CD14-positive monocyte (primary cell): Measurements from ENCODE around the gene ALG6. TPM values are rescaled to one million over a fixed set of nuclear protein-coding genes. Genes with fewer than 3 reads are reported as not detected.

Source experiments
- DNase-seq, 3 donors: peaks; one replicate each; pipeline ENCODE4 v3.0.0-alpha.2; 2011 to 2022
- H2AFZ ChIP-seq: 2 replicates; pipeline ENCODE4 v1.6.0; 2012; ENCODE audit warnings: mild to moderate bottlenecking, low read depth, low read length, inconsistent platforms; ENCODE audit not compliant: insufficient read depth, poor library complexity, severe bottlenecking
- H3K27ac ChIP-seq, 2 donors: 1 replicate in 1 of 2; 2 replicates in 1 of 2; pipeline ENCODE4 v1.5.1; 2012 to 2013; ENCODE audit warnings: low read length in 2 of 2, control low read depth in 1 of 2, inconsistent platforms in 1 of 2, low read depth in 1 of 2, mild to moderate bottlenecking in 1 of 2
- H3K27me3 ChIP-seq, 2 donors: one replicate each; pipeline versions ENCODE4 v1.6.0 to v1.6.1; 2011 to 2013; ENCODE audit warnings: low read length in 2 of 2; ENCODE audit not compliant: control insufficient read depth in 2 of 2, insufficient read depth in 2 of 2
- H3K36me3 ChIP-seq, 2 donors: replicated peaks in 1 of 2; 1 replicate in 1 of 2; 2 replicates in 1 of 2; pipeline versions ENCODE4 v1.5.1 to v1.6.1; 2012 to 2013; ENCODE audit warnings: low read length in 2 of 2, control low read depth in 1 of 2, inconsistent platforms in 1 of 2, mild to moderate bottlenecking in 1 of 2; ENCODE audit not compliant: insufficient read depth in 2 of 2, control insufficient read depth in 1 of 2
- H3K4me1 ChIP-seq, 2 donors: 1 replicate in 1 of 2; 2 replicates in 1 of 2; pipeline versions ENCODE4 v1.5.1 to v1.6.1; 2012 to 2013; ENCODE audit warnings: low read length in 2 of 2, control low read depth in 1 of 2, inconsistent platforms in 1 of 2, mild to moderate bottlenecking in 1 of 2, moderate library complexity in 1 of 2; ENCODE audit not compliant: insufficient read depth in 2 of 2, control insufficient read depth in 1 of 2
- H3K4me2 ChIP-seq: replicated peaks from 2 replicates; pipeline ENCODE3; 2012; ENCODE audit warnings: low read length, moderate library complexity, mild to moderate bottlenecking; ENCODE audit not compliant: poor library complexity, severe bottlenecking; ENCODE audit errors: extremely low read depth
- H3K4me3 ChIP-seq, 3 experiments: fragments of 200-600 bp in 1 of 3; sonication (generic) in 1 of 3; replicated peaks in 1 of 3; 1 replicate in 2 of 3; 2 replicates in 1 of 3; pipeline ENCODE4 v1.5.1; 2011 to 2013; ENCODE audit warnings: low read length in 3 of 3, mild to moderate bottlenecking in 3 of 3, control low read depth in 2 of 3, low read depth in 2 of 3, inconsistent platforms in 1 of 3, moderate library complexity in 1 of 3
- H3K79me2 ChIP-seq: 2 replicates; pipeline ENCODE4 v1.6.0; 2012; ENCODE audit warnings: mild to moderate bottlenecking, control low read depth, inconsistent platforms, low read length, moderate library complexity; ENCODE audit not compliant: insufficient read depth
- H3K9ac ChIP-seq: 2 replicates; pipeline ENCODE4 v1.6.0; 2017; ENCODE audit warnings: low read length, mild to moderate bottlenecking; ENCODE audit not compliant: insufficient read depth, poor library complexity, severe bottlenecking
- H3K9me3 ChIP-seq, 2 donors: replicated peaks in 1 of 2; 1 replicate in 1 of 2; 2 replicates in 1 of 2; pipeline versions ENCODE4 v1.5.1 to v1.6.1; 2012 to 2013; ENCODE audit warnings: low read length in 2 of 2, control low read depth in 1 of 2; ENCODE audit not compliant: control insufficient read depth in 1 of 2, insufficient read depth in 1 of 2
- H4K20me1 ChIP-seq: 2 replicates; pipeline ENCODE4 v1.6.0; 2012; ENCODE audit warnings: mild to moderate bottlenecking, low read length, control low read depth, moderate library complexity; ENCODE audit not compliant: insufficient read depth
- H3K27ac Mint-ChIP-seq, 7 donors: one replicate each; pipeline ENCODE4 v1.8.0; 2020; ENCODE audit warnings: mild to moderate bottlenecking in 7 of 7, mixed read lengths in 7 of 7, moderate library complexity in 6 of 7, inconsistent platforms in 2 of 7
- H3K27me3 Mint-ChIP-seq, 3 donors: one replicate each; pipeline ENCODE4 v1.8.0; 2021 to 2022; ENCODE audit warnings: low read depth in 3 of 3, mild to moderate bottlenecking in 3 of 3, mixed read lengths in 3 of 3, moderate library complexity in 3 of 3, inconsistent platforms in 1 of 3
- H3K36me3 Mint-ChIP-seq, 2 donors: one replicate each; pipeline ENCODE4 v1.8.0; 2020; ENCODE audit warnings: mixed read lengths in 2 of 2, inconsistent platforms in 1 of 2, mild to moderate bottlenecking in 1 of 2
- H3K4me1 Mint-ChIP-seq: one replicate; pipeline ENCODE4 v1.8.0; 2020; ENCODE audit warnings: mild to moderate bottlenecking, mixed read lengths
- H3K4me3 Mint-ChIP-seq, 2 donors: one replicate each; pipeline ENCODE4 v1.8.0; 2020; ENCODE audit warnings: mild to moderate bottlenecking in 2 of 2, mixed read lengths in 2 of 2, moderate library complexity in 1 of 2
- H3K9me3 Mint-ChIP-seq, 7 donors: one replicate each; pipeline ENCODE4 v1.8.0; 2020 to 2022; ENCODE audit warnings: mixed read lengths in 7 of 7, mild to moderate bottlenecking in 6 of 7, moderate library complexity in 6 of 7, inconsistent platforms in 2 of 7
- CTCF ChIP-seq: fragments of 200-600 bp; IDR thresholded peaks from one replicate; pipeline ENCODE4 v1.8.0; 2022; ENCODE audit warnings: antibody characterized with exemption, mild to moderate bottlenecking
- WGBS: methylation state at CpG from one replicate; pipeline ENCODE4 v1.1.5; 2013; ENCODE audit warnings: missing lambda C conversion rate; ENCODE audit not compliant: insufficient coverage; 5-methylcytosine and 5-hydroxymethylcytosine counted together
- intact Hi-C, 2 donors: fragments of 100-400 bp; cut with micrococcal nuclease; formaldehyde crosslinking; loops; one replicate each; pipeline versions ENCODE4 v1.15.0 to v1.15.1; 2023
- polyA plus RNA-seq, 3 donors: library from polyadenylated mRNA; depleted of rRNA in 1 of 3; unstranded in 2 of 3; stranded (reverse) in 1 of 3; fragments of 300-500 nt in 2 of 3; fragments of >200 nt in 1 of 3; fragmentation: Illumina TruSeq in 2 of 3; gene quantifications; 1 replicate in 2 of 3; 2 replicates in 1 of 3; pipeline ENCODE4 v1.2.3, GENCODE V29; 2012 to 2021

The ALG6 gene
- polyA plus RNA-seq, 3 donors, result 9.3 to 24.7 (median 20.2) TPM

- Histone ChIP-seq H2AFZ (no peak overlapping the region), H3K4me1 (no peaks in the 10 kb centered on the region), H3K9me3 (no peaks in the 10 kb centered on the region), H3K27ac (no peak overlapping the region), H3K27me3 (no peaks in the 10 kb centered on the region), H3K36me3 (peaks cover 23 to 74% of the 10 kb centered on the region in 2 donors), H3K4me2 (no peak overlapping the region), H4K20me1 (no peaks in the 10 kb centered on the region), H3K9ac (no peak overlapping the region), H3K4me3 (no peak overlapping the region), H3K79me2 (no peaks in the 10 kb centered on the region)
- peaks cover 0 to under 1% (median 0%) of the 10 kb centered on the region in 3 donors for H3K27me3 Mint-ChIP-seq
- no CpG with 5 or more reads among the region's 2 CpGs for WGBS
- H3K36me3 Mint-ChIP-seq, result peaks cover 42 to 51% of the 10 kb centered on the region in 2 donors
- H3K4me3 Mint-ChIP-seq, result no peak overlapping the region
- no peaks in the 10 kb centered on the region for H3K9me3 Mint-ChIP-seq
- TF ChIP-seq CTCF, result no peak
- no peak overlapping the region for H3K27ac Mint-ChIP-seq
- intact Hi-C loops, result no loop called here
- H3K4me1 Mint-ChIP-seq, result no peaks in the 10 kb centered on the region
- no peak for DNase-seq
These were observed 43.6 kb downstream of the ALG6 start for GRCh38 chr1:63411066-63411465.

DNA sequence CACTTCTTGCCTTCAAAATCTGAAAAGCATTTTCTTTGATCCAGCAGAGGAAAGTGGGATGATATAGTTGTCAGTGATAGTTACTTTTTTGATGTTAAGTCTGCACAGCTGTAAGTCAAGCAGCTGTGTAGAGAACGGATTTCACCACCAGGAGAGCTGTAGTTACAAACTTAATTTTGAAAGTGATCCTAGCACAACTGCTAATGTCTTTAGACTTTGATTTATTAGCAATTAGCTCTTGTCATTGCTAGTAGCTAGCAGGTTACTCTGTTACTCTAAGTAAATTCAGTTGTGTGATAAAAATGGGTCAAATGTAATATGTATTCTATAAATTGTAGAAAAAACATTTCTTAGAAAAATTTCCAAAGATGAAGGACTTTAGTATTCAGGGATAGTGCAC is 46.0 kb downstream of the ALG6 start:
- H3K4me2 ChIP-seq, result no peak overlapping the region
- peaks cover 48 to 54% of the 10 kb centered on the region in 2 donors for H3K36me3 Mint-ChIP-seq
- no peak overlapping the region for H3K27ac Mint-ChIP-seq
- no peak overlapping the region for H3K27ac ChIP-seq
- peaks cover 18 to 66% of the 10 kb centered on the region in 2 donors for H3K36me3 ChIP-seq
- DNase-seq, result no peak
- H3K79me2 ChIP-seq, result no peaks in the 10 kb centered on the region
- H4K20me1 ChIP-seq, result no peaks in the 10 kb centered on the region
- no peaks in the 10 kb centered on the region for H3K4me1 ChIP-seq
- H3K27me3 Mint-ChIP-seq, result peaks cover 0 to 4% (median 0%) of the 10 kb centered on the region in 3 donors
- no peaks in the 10 kb centered on the region for H3K4me1 Mint-ChIP-seq
- no peaks in the 10 kb centered on the region for H3K9me3 Mint-ChIP-seq
- no peaks in the 10 kb centered on the region for H3K9me3 ChIP-seq
- H2AFZ ChIP-seq, result no peak overlapping the region
- H3K4me3 Mint-ChIP-seq, result no peak overlapping the region
- no peak overlapping the region for H3K4me3 ChIP-seq
- no peaks in the 10 kb centered on the region for H3K27me3 ChIP-seq
- intact Hi-C loops, result no loop called here
- H3K9ac ChIP-seq, result no peak overlapping the region
- no CpG with 5 or more reads among the region's 1 CpG for WGBS
- TF ChIP-seq CTCF, result no peak
